ENCODE data around the gene CLPSL1. TPM values are rescaled to one million over a fixed set of nuclear protein-coding genes. Genes with fewer than 3 reads are reported as not detected.

CLPSL1 gene
- total RNA-seq, 1 donor from 2014 or later: not detected

- Mint-ChIP-seq H3K36me3 (no peaks in the 10 kb centered on the region), H3K27ac (no peak overlapping the region), H3K27me3 (ENCODE audit: insufficient read depth, low read depth) (peaks cover 4% of the 10 kb centered on the region), H3K4me1 (no peaks in the 10 kb centered on the region), H3K9me3 (no peaks in the 10 kb centered on the region), H3K4me3 (no peak overlapping the region)
- Histone ChIP-seq H3K9me3 (ENCODE audit: low read depth) (no peaks in the 10 kb centered on the region), H3K4me1 (no peaks in the 10 kb centered on the region), H3K4me3 (no peak overlapping the region), H3K4me2 (no peak overlapping the region), H3K79me2 (ENCODE audit: low read depth) (no peaks in the 10 kb centered on the region), H4K20me1 (ENCODE audit: low read depth) (no peaks in the 10 kb centered on the region), H3K36me3 (no peaks in the 10 kb centered on the region), H3K27me3 (no peaks in the 10 kb centered on the region), H2AFZ (replicated peaks) (no peak overlapping the region), H3K9ac (no peak overlapping the region), H3K27ac (no peak overlapping the region), H3F3A (ENCODE audit: low read depth) (no peaks in the 10 kb centered on the region)
- TF ChIP-seq EZH2 (IDR thresholded peaks at IDR 0.05) (no peak), CTCF (IDR thresholded peaks at IDR 0.05) (no peak), EZH2phosphoT487 (IDR thresholded peaks at IDR 0.05) (no peak)
- DNase-seq (ENCODE audit: low spot score): no peak
Observed at GRCh38 chr6:35823601-35824000, 42.8 kb downstream of the CLPSL1 start.

- peaks cover 2% of the 10 kb centered on the region for H3K27me3 Mint-ChIP-seq (ENCODE audit: insufficient read depth, low read depth)
- H3K36me3 Mint-ChIP-seq: no peaks in the 10 kb centered on the region
- TF ChIP-seq EZH2 (IDR thresholded peaks at IDR 0.05): no peak
- Histone ChIP-seq H3F3A (ENCODE audit: low read depth) (peaks cover 2% of the 10 kb centered on the region), H3K4me1 (no peaks in the 10 kb centered on the region), H3K27me3 (no peaks in the 10 kb centered on the region), H3K27ac (no peak overlapping the region), H3K4me2 (no peak overlapping the region), H2AFZ (replicated peaks) (no peak overlapping the region), H3K9ac (no peak overlapping the region), H3K4me3 (no peak overlapping the region), H3K79me2 (ENCODE audit: low read depth) (no peaks in the 10 kb centered on the region), H3K9me3 (ENCODE audit: low read depth) (no peaks in the 10 kb centered on the region), H3K36me3 (no peaks in the 10 kb centered on the region), H4K20me1 (ENCODE audit: low read depth) (no peaks in the 10 kb centered on the region)
- H3K27ac Mint-ChIP-seq: no peak overlapping the region
- H3K9me3 Mint-ChIP-seq: peaks cover 3% of the 10 kb centered on the region
- no peak overlapping the region for H3K4me3 Mint-ChIP-seq
- DNase-seq (ENCODE audit: low spot score): no peak
- no peaks in the 10 kb centered on the region for H3K4me1 Mint-ChIP-seq
Observed at GRCh38 chr6:35824552-35825192, 43.9 kb downstream of the CLPSL1 start.

- H3K27me3 Mint-ChIP-seq (ENCODE audit: insufficient read depth, low read depth): peaks cover 2% of the 10 kb centered on the region
- Histone ChIP-seq H3K4me2 (no peak overlapping the region), H3K9me3 (ENCODE audit: low read depth) (no peaks in the 10 kb centered on the region), H2AFZ (replicated peaks) (no peak overlapping the region), H4K20me1 (ENCODE audit: low read depth) (no peaks in the 10 kb centered on the region), H3K36me3 (peaks cover 5% of the 10 kb centered on the region), H3K27me3 (no peaks in the 10 kb centered on the region), H3F3A (ENCODE audit: low read depth) (peaks cover 34% of the 10 kb centered on the region), H3K4me1 (no peaks in the 10 kb centered on the region), H3K9ac (no peak overlapping the region), H3K4me3 (no peak overlapping the region), H3K27ac (no peak overlapping the region), H3K79me2 (ENCODE audit: low read depth) (no peaks in the 10 kb centered on the region)
- peaks cover 3% of the 10 kb centered on the region for H3K9me3 Mint-ChIP-seq
- peaks cover under 1% of the 10 kb centered on the region for H3K36me3 Mint-ChIP-seq
- no peak overlapping the region for H3K4me3 Mint-ChIP-seq
- H3K27ac Mint-ChIP-seq: no peak overlapping the region
- TF ChIP-seq EZH2 (IDR thresholded peaks at IDR 0.05) (no peak), CTCF (IDR thresholded peaks at IDR 0.05) (no peak), EZH2phosphoT487 (IDR thresholded peaks at IDR 0.05) (no peak)
- no peak for DNase-seq (ENCODE audit: low spot score)
- no peaks in the 10 kb centered on the region for H3K4me1 Mint-ChIP-seq
Observed at GRCh38 chr6:35829306-35829705, 48.5 kb downstream of the CLPSL1 start.

GRCh38 chr6:35831257-35832007, 50.6 kb downstream of the CLPSL1 start:
- H3K9me3 ChIP-seq (ENCODE audit: low read depth): no peaks in the 10 kb centered on the region
- H3K27ac ChIP-seq: peak overlapping the region; percentile 71

More at GRCh38 chr6:35831257-35832007, 50.6 kb downstream of the CLPSL1 start:
- H3K79me2 ChIP-seq (ENCODE audit: low read depth): no peaks in the 10 kb centered on the region
- H2AFZ ChIP-seq (replicated peaks): no peak overlapping the region
- Mint-ChIP-seq H3K27me3 (ENCODE audit: insufficient read depth, low read depth) (peaks cover under 1% of the 10 kb centered on the region), H3K4me1 (no peaks in the 10 kb centered on the region), H3K27ac (no peak overlapping the region), H3K4me3 (no peak overlapping the region), H3K9me3 (peaks cover 3% of the 10 kb centered on the region), H3K36me3 (peaks cover 6% of the 10 kb centered on the region)
- no peak overlapping the region for H3K9ac ChIP-seq
- H3F3A ChIP-seq (ENCODE audit: low read depth): peaks cover 46% of the 10 kb centered on the region
- no peak for DNase-seq (ENCODE audit: low spot score)
- H3K27me3 ChIP-seq: no peaks in the 10 kb centered on the region
- no peaks in the 10 kb centered on the region for H4K20me1 ChIP-seq (ENCODE audit: low read depth)
- TF ChIP-seq CTCF (IDR thresholded peaks at IDR 0.05) (no peak), EZH2phosphoT487 (IDR thresholded peaks at IDR 0.05) (no peak), EZH2 (IDR thresholded peaks at IDR 0.05) (no peak)
- H3K4me2 ChIP-seq: no peak overlapping the region
- peaks cover 5% of the 10 kb centered on the region for H3K36me3 ChIP-seq
- no peak overlapping the region for H3K4me3 ChIP-seq
- no peaks in the 10 kb centered on the region for H3K4me1 ChIP-seq

All from neural progenitor cell (in vitro differentiated cells).